SH-SY5Y (cell line): ENCODE results near the gene TMEM44.

Experiments
- GATA2 ChIP-seq: IDR thresholded peaks from 2 replicates; pipeline ENCODE4 v1.6.1; 2011; ENCODE audit warnings: mild to moderate bottlenecking, low read depth, low read length
- GATA3 ChIP-seq: IDR thresholded peaks from 2 replicates; pipeline ENCODE4 v1.6.1; 2011; ENCODE audit warnings: low read depth, mild to moderate bottlenecking, low read length, moderate library complexity

DNA sequence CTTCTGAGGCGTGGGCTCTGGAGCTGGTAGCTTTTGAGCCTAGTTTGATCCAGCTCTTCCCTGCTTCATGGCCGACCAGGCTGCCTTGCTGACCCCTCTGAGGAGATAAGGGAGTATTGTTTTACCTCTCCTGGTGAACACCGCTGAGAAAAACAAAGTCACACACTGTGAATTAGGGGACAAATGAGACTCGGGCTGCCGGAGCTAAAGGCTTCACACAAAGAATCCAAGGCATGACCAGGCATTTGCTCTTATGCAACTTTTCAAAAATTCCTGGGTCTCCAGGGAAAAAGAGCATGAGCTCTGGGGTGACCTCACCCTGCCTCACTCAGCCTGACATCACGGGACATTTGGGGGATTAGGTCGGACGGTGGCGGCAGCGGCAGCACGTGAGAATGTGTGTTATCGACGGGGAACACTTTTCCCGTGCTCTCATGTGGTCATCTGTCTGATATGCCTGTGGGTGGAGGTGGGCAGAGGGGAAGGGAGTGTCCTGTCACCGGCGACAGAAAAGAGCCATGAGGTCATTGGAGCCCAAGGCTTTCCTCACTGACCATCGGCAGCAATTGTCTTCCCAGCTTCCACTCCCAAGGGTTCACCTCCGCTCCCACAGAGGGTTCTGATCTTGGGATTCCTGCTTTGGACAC is 61.0 kb downstream of the TMEM44 start:
- TF ChIP-seq GATA3: no peak
- no peak for TF ChIP-seq GATA2
